CD4-positive, alpha-beta T cell treated with Interleukin-21 for 1 hour (primary cell): ENCODE results near the gene TIAM2.
"Not testable (repeated sequence)": the region's sequence is repeated elsewhere in the genome, so short reads cannot be mapped to it uniquely, and the experiment has no call there.

Experiments used
- DNase-seq: peaks from one replicate; pipeline ENCODE4 v3.0.0-alpha.2; 2020

The TIAM2 gene

GRCh38 chr6:154995254-154996015 is at the start of gene TIAM2:
Gene TIAM2 (plus strand): TSS chr6:154995315. CDS start chr6:155129224, 133,909 bp downstream.
- no peak for DNase-seq

GRCh38 chr6:154950979-154951344 is 44.2 kb upstream of the TIAM2 start:
- no peak for DNase-seq

GRCh38 chr6:154951345-154952200 is 43.5 kb upstream of the TIAM2 start:
- DNase-seq = peak; percentile 40

- DNase-seq = no peak
Observed at GRCh38 chr6:154953644-154954043, 41.5 kb upstream of the TIAM2 start.

GRCh38 chr6:154954347-154954746 is 40.8 kb upstream of the TIAM2 start:
- no peak for DNase-seq

- no peak for DNase-seq
Observed at GRCh38 chr6:154956771-154957522, 38.2 kb upstream of the TIAM2 start.

GRCh38 chr6:154958469-154958868 is 36.6 kb upstream of the TIAM2 start:
- no peak for DNase-seq

GRCh38 chr6:154960299-154960843 is 34.7 kb upstream of the TIAM2 start:
- DNase-seq = no peak

GRCh38 chr6:154960854-154961530 is 34.1 kb upstream of the TIAM2 start:
- no peak for DNase-seq

- DNase-seq = no peak
Observed at GRCh38 chr6:154962753-154963152, 32.4 kb upstream of the TIAM2 start.

GRCh38 chr6:154966065-154966770 is 28.9 kb upstream of the TIAM2 start:
- DNase-seq = not testable (repeated sequence)

GRCh38 chr6:154969796-154970195 is 25.3 kb upstream of the TIAM2 start:
- no peak for DNase-seq

- DNase-seq = no peak
Observed at GRCh38 chr6:154974485-154975149, 20.5 kb upstream of the TIAM2 start.

GRCh38 chr6:154977588-154977987 is 17.5 kb upstream of the TIAM2 start:
- DNase-seq = no peak

- DNase-seq = no peak
Observed at GRCh38 chr6:154980273-154981078, 14.6 kb upstream of the TIAM2 start.

- DNase-seq = no peak
Observed at GRCh38 chr6:154981079-154981870, 13.8 kb upstream of the TIAM2 start.

- no peak for DNase-seq
Observed at GRCh38 chr6:154984146-154984545, 11.0 kb upstream of the TIAM2 start.

GRCh38 chr6:154986787-154987235 is 8.3 kb upstream of the TIAM2 start:
- no peak for DNase-seq

- DNase-seq = no peak
Observed at GRCh38 chr6:154989448-154989847, 5.7 kb upstream of the TIAM2 start.
